NCI-H187 treated with DMSO at 0.1 percent for 48 hours (cell line): Measurements from ENCODE around the gene CAPN8.

Source experiments
- DNase-seq: peaks from one replicate; lab custom pipeline; 2025; lab: John Stamatoyannopoulos, UW

The CAPN8 gene

GRCh38 chr1:223654083-223654482 is 11.4 kb downstream of the CAPN8 start:
- DNase-seq, result no peak

DNA sequence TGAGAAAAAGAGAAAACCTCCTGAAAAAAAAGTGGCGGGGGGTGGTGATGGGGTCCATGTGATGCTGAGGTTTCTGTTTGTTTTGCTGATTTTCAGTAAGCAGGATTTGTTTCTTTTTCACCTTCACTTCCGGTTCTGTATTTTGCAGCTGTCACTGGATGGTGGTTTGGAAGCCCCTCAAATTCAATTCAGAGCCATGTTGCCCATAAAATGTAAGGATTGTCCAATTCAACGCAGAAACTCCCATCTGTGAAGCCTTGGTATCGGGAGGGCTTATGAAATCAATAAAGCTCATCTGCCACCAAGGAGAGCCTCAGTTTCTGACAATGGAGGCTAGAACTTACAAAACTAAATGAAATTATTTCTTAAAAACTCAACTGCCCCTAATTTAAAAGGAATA is 12.1 kb downstream of the CAPN8 start:
- DNase-seq, result no peak

DNA sequence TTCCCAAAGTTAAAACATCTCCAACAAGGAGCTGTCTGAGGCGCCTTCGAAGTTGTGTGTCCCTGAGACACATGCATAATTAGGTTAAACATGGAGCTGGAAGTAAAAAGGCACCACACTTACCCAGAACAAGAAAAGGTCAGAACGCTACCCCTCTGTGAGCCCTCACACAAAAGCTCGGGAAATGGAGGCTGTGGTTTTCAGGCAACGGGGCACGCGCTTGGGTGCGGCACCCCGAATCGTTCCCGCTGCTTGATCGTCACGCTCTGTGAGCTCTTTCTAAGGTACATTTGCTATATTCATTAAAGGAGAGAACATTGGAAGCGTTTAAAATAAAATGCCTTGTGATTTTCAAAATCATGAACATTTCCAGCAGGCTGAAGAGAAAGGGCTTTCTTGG is 12.5 kb downstream of the CAPN8 start:
- no peak for DNase-seq

DNA sequence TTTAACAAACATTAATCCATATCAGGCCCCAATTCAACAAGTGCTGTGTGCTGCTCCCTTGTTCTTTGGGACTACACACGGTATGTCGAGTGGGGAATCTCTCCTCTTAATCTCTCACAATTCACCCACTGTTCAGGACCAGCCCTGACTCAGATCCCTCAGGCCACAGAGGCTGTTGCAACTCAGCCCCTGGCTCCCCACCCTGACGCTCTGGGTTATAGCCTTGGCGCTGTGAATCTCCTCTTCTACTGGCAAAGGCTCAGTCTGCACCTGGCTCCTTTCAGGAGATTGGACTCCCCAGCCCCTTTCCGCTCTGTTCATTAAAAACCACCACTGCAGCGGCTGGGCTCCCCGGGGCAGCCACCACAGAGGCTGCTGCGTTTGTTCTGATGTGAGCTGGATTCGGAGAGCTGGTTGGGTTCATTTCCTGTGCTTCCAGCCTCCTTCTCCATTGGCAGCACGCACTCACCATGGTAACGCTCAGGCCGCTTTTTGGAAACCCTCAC is 13.0 kb downstream of the CAPN8 start:
- DNase-seq, result no peak

DNA sequence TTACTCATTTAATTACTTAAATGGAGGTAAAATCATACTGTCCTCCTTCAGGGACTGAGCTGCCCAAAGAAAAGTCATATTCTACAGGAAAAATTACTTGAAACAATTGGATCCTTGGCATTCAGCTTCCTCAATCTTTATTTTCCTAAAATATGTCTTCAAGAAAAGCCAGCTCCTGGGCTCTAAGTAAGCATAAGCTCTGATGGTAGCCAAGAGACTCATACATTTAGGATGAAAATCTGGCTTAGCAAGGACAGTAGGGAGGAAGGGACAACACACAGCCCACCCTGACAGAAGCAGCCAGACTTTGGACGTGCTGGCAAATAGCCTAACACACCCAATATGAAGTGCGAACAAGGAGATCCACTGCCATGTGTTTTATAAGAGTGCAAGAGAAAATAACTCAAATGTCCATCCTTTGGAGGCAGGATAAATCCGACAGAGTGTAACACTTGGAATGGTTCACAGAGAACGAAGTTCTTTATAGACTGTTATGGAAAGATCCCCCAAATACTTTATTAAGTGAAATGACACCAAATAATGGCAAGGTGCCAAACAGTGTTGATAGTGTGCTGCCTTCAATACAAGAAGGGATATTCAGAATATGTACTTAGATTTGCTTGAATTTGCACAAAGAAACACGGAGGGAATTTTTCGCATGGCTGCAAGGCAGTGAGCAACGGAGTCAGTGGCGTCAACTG is 14.1 kb downstream of the CAPN8 start:
- no peak for DNase-seq

DNA sequence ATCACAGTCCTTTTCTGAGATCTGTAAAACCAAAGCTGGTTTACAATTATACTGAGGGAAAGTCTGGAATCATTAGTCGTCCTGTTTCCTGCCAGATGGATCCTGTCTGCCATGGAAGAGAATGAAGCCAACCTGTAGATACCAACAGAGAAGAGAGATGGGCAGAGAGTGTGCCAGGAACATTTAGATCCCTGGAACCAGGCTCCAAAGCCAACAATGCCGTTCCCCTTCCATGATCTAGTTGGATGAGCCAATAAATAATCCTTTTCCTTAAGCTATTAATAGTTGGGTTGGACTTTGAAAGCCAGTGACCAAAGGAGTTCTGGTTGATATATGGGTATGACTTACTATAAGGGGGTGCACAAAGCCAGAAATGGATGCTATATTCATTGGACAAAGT is 15.0 kb downstream of the CAPN8 start:
- no peak for DNase-seq

DNA sequence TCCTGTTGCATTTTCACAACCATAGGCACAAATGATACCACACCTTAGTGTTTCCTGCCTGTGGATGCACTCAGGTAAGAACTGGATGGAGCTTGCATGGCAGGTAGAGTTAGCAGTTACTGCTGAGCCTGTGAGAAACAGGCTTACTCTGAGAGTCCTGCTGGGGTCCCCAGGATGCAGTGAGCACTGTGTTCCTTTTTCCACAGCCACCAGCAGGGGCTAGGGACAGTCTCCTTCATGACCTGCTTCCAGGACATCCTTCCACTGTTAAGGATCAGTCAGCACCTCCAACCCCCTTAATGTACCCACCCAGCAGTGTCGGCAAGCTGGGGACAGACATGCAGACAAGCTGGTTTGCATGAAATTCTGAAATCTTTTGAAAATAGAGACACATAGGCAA is 16.3 kb downstream of the CAPN8 start:
- DNase-seq, result no peak

DNA sequence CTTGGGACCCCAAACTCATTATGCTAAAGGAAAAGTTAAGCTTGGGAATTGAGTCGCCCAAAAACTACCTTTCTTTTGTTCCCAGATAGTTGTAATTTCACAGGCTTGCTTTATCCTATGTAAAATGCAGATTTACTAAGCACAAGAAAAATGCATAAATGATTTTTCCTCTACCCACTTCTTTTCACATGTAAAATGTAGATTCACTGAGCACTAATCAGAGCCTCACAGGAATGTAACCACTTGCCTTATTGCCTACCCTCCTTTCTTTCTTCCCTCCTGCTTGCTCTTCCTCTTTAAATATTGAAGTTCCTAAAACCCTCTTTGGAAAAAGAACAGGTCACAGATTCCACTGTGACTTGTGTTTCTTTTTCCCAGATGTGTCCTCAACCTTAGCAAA is 18.3 kb downstream of the CAPN8 start:
- no peak for DNase-seq

- DNase-seq, result no peak
Observed at GRCh38 chr1:223645903-223646302, 19.6 kb downstream of the CAPN8 start.

GRCh38 chr1:223642237-223642636 is 23.3 kb downstream of the CAPN8 start:
- no peak for DNase-seq

DNA sequence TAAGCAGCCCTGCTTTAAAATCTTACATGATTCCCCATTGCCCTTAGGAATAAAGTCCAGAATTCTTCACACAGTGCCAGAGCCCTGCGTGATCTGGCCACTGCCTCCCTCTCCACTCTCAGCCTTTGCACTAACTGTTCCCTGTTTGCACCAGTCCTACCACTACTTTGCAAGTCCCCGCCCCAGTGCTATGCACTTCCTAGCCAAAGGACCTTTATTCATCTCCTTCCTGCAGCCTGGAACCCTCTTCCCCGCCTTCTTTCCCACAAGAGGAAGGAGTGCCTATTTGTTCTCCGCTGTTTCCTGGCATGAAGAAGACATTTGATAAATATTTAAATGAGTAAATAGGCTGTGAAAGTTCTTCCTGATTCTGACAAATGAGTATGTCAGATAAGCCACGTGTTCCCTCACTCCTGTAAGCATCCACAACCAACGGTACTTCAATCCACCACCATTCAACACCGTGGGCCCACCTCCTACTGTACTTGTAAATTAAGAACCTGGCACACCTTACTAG is 23.9 kb downstream of the CAPN8 start:
- DNase-seq, result no peak

GRCh38 chr1:223639331-223639749 is 26.2 kb downstream of the CAPN8 start:
- DNase-seq, result no peak

- DNase-seq, result no peak
Observed at GRCh38 chr1:223635236-223635635, 30.3 kb downstream of the CAPN8 start.

GRCh38 chr1:223634423-223634822 is 31.1 kb downstream of the CAPN8 start:
- DNase-seq, result no peak

DNA sequence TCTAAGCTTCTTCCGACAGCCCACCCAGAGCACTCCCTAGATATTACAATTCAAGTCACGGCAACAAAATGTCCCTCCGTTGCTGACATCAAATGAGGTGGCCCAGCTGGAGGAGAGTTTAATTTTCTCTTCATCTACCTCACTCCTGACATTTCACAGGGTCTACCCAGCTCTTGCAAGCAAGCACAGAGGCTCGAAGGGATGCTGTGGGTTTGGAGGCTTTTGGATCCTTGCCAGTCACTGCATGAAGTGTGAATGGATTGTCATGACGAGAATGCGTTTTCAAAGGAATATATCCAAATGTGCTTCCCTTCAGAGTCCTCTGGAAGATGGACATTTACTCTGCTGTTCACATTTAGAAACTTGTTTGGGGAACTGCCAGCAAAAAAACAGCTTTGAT is 33.5 kb downstream of the CAPN8 start:
- DNase-seq, result no peak

- DNase-seq, result no peak
Observed at GRCh38 chr1:223631473-223631872, 34.0 kb downstream of the CAPN8 start.

- no peak for DNase-seq
Observed at GRCh38 chr1:223629126-223629457, 36.4 kb downstream of the CAPN8 start.

GRCh38 chr1:223628233-223629125 is 37.0 kb downstream of the CAPN8 start:
- DNase-seq, result no peak

GRCh38 chr1:223622132-223622842 is 43.2 kb downstream of the CAPN8 start:
- DNase-seq, result no peak

- DNase-seq, result no peak
Observed at GRCh38 chr1:223621312-223621734, 44.2 kb downstream of the CAPN8 start.

- DNase-seq, result no peak
Observed at GRCh38 chr1:223620297-223620897, 45.1 kb downstream of the CAPN8 start.

DNA sequence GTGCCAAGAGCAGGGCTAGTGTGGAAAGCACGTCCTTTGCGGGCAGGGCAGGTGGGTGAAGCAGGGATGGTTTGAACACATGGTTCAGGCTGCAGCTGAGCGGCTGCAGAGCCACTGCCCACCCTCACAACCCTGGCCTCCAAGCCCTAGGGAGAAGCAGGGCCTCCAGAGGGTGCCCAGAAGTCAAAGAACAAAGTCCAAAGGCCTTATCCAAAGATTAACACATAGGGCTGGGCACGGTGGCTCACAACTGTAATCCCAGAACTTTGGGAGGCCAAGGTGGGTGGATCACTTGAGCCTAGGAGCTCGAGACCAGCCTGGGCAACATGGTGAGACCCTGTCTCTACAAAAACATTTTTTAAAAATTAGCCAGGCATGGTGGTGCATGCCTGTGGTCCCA is 46.8 kb downstream of the CAPN8 start:
- DNase-seq, result no peak
